Uterus (tissue), 4 donors: Measurements from ENCODE around the gene KRT1. TPM values are rescaled to one million over a fixed set of nuclear protein-coding genes. Genes with fewer than 3 reads are reported as not detected.

ENCODE experiments used
- DNase-seq, 2 donors: peaks; one replicate each; pipeline ENCODE4 v3.0.0-alpha.2; 2019 to 2020
- H3K27ac ChIP-seq, 2 donors: fragments of 200-600 bp; sonication (generic); 1 replicate in 1 of 2; 2 replicates in 1 of 2; pipeline ENCODE4 v1.5.1; 2016 to 2018
- H3K27me3 ChIP-seq, 2 donors: fragments of 200-600 bp; sonication (generic); one replicate each; pipeline ENCODE4 v1.5.1; 2018 to 2019; ENCODE audit warnings: control low read depth in 1 of 2
- H3K36me3 ChIP-seq, 2 donors: fragments of 200-600 bp; sonication (generic); one replicate each; pipeline ENCODE4 v1.5.1; 2019; ENCODE audit warnings: control low read depth in 1 of 2
- H3K4me1 ChIP-seq, 2 donors: fragments of 200-600 bp; sonication (generic); one replicate each; pipeline ENCODE4 v1.5.1; 2018 to 2019; ENCODE audit warnings: control low read depth in 1 of 2
- H3K4me3 ChIP-seq, 2 donors: fragments of 200-600 bp; sonication (generic); 1 replicate in 1 of 2; 2 replicates in 1 of 2; pipeline ENCODE4 v1.5.1; 2018 to 2019; ENCODE audit warnings: mild to moderate bottlenecking in 1 of 2
- H3K9me3 ChIP-seq, 2 donors: fragments of 200-600 bp; sonication (generic); one replicate each; pipeline ENCODE4 v1.5.1; 2019; ENCODE audit warnings: control low read depth in 1 of 2
- POLR2A ChIP-seq, 2 donors: fragments of 450-650 bp; IDR thresholded peaks; one replicate each; pipeline ENCODE4 v1.6.1; 2016; ENCODE audit warnings: antibody characterized with exemption in 2 of 2, mild to moderate bottlenecking in 1 of 2, moderate library complexity in 1 of 2
- intact Hi-C: fragments of 100-400 bp; cut with DNase I; formaldehyde crosslinking; loops from one replicate; pipeline ENCODE4 v1.15.1; 2023; ENCODE audit warnings: low total_unique reads
- total RNA-seq, 4 donors: library from RNA; depleted of rRNA in 3 of 4; stranded (reverse); fragments of >200 nt in 3 of 4; gene quantifications; one replicate each; pipeline versions ENCODE4 v1.1.0 to v1.2.4, GENCODE V29; 2014 to 2023
- TF ChIP-seq, protein P1 (sequence below), 4 experiments: fragments of 200-600 bp in 2 of 4; fragments of 450-650 bp in 2 of 4; sonication (generic) in 2 of 4; IDR thresholded peaks; one replicate each; pipeline ENCODE4 v1.5.1; 2016 to 2019; ENCODE audit warnings: antibody characterized with exemption in 4 of 4, mild to moderate bottlenecking in 2 of 4, moderate library complexity in 1 of 4
- donor health status: DM: yes; HTN: yes; CAD: no.

Gene KRT1
- total RNA-seq, 4 donors from 2014 or later: 0.88 to 1.5 TPM; not detected in 2

DNA sequence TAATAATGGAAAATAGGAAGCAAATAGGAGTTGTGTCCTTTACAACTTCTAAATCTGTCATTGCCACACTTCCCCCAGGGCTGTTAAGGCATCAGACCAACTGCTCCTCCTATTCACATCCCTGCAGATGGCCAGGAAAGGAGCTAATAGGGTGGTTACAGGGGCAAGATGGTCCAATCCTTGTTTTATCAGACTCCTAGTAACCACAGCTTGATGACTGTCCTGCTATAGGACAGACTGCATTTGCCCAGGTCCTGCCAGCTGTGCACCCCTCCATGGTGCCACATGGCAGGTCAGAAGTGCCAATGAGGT is 17.3 kb downstream of the KRT1 start:
- Histone ChIP-seq H3K4me3 (no peak overlapping the region), H3K9me3 (no peaks in the 10 kb centered on the region), H3K27me3 (no peaks in the 10 kb centered on the region), H3K27ac (no peak overlapping the region), H3K4me1 (no peaks in the 10 kb centered on the region), H3K36me3 (no peaks in the 10 kb centered on the region)
- TF ChIP-seq POLR2A (IDR thresholded peaks at IDR 0.05): no peak
- TF ChIP-seq, protein P1, sequence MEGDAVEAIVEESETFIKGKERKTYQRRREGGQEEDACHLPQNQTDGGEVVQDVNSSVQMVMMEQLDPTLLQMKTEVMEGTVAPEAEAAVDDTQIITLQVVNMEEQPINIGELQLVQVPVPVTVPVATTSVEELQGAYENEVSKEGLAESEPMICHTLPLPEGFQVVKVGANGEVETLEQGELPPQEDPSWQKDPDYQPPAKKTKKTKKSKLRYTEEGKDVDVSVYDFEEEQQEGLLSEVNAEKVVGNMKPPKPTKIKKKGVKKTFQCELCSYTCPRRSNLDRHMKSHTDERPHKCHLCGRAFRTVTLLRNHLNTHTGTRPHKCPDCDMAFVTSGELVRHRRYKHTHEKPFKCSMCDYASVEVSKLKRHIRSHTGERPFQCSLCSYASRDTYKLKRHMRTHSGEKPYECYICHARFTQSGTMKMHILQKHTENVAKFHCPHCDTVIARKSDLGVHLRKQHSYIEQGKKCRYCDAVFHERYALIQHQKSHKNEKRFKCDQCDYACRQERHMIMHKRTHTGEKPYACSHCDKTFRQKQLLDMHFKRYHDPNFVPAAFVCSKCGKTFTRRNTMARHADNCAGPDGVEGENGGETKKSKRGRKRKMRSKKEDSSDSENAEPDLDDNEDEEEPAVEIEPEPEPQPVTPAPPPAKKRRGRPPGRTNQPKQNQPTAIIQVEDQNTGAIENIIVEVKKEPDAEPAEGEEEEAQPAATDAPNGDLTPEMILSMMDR (IDR thresholded peaks at IDR 0.05): no peak
- no peak for DNase-seq
- intact Hi-C loops: no loop called here

DNA sequence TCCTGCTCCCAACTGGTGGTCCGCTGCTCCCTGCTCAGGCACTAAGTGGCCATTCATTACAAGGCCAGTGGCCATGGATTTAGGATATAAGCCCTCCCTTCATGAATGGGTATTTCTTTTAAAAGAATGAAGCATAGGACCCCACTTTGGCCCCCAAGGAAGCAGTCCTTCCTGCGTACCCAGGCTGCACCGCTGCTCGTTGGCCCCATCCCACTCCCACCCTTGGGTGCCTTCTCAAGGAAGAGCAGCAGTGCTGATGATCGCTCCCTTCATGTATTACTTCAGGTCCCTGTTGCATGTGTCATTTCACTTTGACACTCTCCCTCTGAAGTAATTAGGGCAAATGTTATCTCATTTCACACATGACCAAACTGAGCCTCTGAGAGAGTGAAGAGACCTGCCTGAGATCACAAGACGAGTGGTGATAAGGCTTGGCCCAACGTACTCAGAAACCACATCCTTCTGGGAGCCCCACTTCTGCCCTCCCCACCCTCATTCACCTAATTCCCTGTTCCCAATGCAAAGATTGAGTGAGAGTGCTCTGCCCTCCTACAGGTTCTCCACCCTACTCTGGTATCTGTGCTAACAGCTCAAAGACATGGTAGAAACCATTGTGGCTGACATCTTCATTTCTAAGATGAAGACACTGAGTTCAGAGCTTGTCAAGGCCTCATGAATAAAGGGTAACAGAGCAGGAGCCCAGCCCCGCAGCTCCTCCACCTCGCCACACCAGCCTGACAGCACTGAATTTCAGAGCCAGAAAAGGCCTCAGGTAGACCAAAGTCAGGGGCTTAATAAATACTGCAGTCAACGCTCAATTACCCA is 17.9 kb downstream of the KRT1 start:
- no peaks in the 10 kb centered on the region for H3K9me3 ChIP-seq
- no peak overlapping the region for H3K27ac ChIP-seq
- H3K27me3 ChIP-seq: no peaks in the 10 kb centered on the region
- H3K4me3 ChIP-seq: no peak overlapping the region
- H3K36me3 ChIP-seq: no peaks in the 10 kb centered on the region
- no peaks in the 10 kb centered on the region for H3K4me1 ChIP-seq
- TF ChIP-seq, protein P1 (IDR thresholded peaks at IDR 0.05): no peak
- no peak for TF ChIP-seq POLR2A (IDR thresholded peaks at IDR 0.05)
- intact Hi-C loops: no loop called here
- DNase-seq: no peak

DNA sequence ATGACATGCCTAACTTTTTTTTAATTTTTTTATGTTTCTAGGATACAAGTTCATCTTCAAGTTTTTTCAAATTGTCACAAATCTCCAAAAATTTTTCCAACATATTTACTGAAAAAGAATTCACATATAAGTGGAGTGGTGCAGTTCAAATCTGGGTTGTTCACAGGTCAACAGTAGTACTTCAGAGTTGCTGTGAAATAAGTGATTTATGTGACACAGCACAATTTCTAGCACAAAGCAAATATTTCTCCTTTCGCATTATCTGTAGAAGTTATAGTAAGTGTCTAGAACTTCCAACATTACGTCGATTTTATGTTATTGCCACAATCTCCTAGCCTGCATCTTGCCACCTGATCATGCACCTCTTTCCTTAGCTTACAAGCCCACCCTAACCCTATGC is 18.5 kb downstream of the KRT1 start:
- TF ChIP-seq POLR2A (IDR thresholded peaks at IDR 0.05): no peak
- TF ChIP-seq, protein P1 (IDR thresholded peaks at IDR 0.05): no peak
- Histone ChIP-seq H3K9me3 (no peaks in the 10 kb centered on the region), H3K4me1 (no peaks in the 10 kb centered on the region), H3K27ac (no peak overlapping the region), H3K36me3 (no peaks in the 10 kb centered on the region), H3K27me3 (no peaks in the 10 kb centered on the region), H3K4me3 (no peak overlapping the region)
- intact Hi-C loops: no loop called here
- DNase-seq: no peak

DNA sequence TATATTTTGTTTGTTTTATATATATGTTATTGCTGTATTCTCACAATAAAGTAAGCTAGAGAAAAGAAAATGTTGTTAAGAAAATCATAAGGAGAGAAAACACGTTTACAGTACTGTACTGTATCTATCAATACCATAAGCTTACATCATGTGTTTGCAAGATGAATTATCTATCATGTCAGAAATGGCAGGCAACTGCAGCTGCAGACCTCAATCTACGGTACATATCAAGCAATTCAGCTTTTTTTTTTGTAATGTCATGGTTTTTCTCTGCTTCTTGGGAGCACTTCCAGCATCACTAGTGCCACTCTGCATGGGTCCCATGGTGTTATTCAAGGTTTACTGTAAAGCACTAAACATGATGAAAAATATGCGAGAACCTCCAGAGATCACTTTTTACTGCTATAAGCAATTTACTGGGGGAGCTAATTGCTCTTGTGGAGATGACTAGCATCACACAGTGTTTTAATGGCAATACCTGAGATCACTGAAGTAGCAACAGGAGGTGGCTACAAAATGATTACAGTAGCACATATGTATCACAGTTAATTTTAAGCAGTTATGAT is 19.2 kb downstream of the KRT1 start:
- no peak for DNase-seq
- H3K9me3 ChIP-seq: no peaks in the 10 kb centered on the region
- no peaks in the 10 kb centered on the region for H3K27me3 ChIP-seq
- H3K27ac ChIP-seq: no peak overlapping the region
- intact Hi-C loops: no loop called here
- TF ChIP-seq, protein P1 (IDR thresholded peaks at IDR 0.05): no peak
- TF ChIP-seq POLR2A (IDR thresholded peaks at IDR 0.05): no peak
- H3K36me3 ChIP-seq: no peaks in the 10 kb centered on the region
- no peaks in the 10 kb centered on the region for H3K4me1 ChIP-seq
- no peak overlapping the region for H3K4me3 ChIP-seq

DNA sequence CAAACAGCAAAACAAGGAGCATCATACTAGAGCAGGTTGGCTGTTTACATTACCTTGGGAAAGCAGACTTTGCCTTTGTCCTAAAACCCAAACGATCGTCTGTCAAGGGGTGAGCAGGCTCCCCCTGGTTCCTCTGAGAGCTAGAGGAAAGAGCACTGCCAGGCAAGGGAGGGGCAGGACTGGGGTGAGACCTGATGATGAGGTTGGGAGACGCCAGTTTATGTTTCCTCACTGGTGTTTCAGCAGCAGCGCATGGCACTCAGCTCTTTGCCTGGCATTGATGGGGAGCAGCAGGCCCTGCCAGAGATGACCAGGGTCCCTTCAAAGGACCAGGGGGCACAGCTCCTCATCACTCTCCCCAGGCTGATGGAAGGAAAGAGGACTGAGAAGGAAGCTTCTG is 20.3 kb downstream of the KRT1 start:
- no peak for DNase-seq
- H3K4me3 ChIP-seq: no peak overlapping the region
- no peaks in the 10 kb centered on the region for H3K4me1 ChIP-seq
- no peaks in the 10 kb centered on the region for H3K9me3 ChIP-seq
- intact Hi-C loops: no loop called here
- no peaks in the 10 kb centered on the region for H3K36me3 ChIP-seq
- no peaks in the 10 kb centered on the region for H3K27me3 ChIP-seq
- no peak overlapping the region for H3K27ac ChIP-seq
- no peak for TF ChIP-seq POLR2A (IDR thresholded peaks at IDR 0.05)
- TF ChIP-seq, protein P1 (IDR thresholded peaks at IDR 0.05): no peak
